SK-N-SH (cell line): ENCODE measurements around the gene DLX4.

Source experiments
- CHD2 ChIP-seq: fragments of 150-350 bp; IDR thresholded peaks from 2 replicates; pipeline ENCODE4 v1.6.1; 2018; ENCODE audit warnings: low read length; ENCODE audit not compliant: partially characterized antibody
- EZH2phosphoT487 ChIP-seq: fragments of 200-600 bp; sonication (generic); IDR thresholded peaks from 2 replicates; pipeline ENCODE4 v1.6.1; 2017; ENCODE audit warnings: low read depth, mixed run types, mild to moderate bottlenecking, antibody characterized with exemption, moderate library complexity, borderline replicate concordance
- FOXM1 ChIP-seq: IDR thresholded peaks from 2 replicates; pipeline ENCODE4 v1.4.0; 2012; ENCODE audit warnings: low read depth, mild to moderate bottlenecking
- GABPA ChIP-seq: IDR thresholded peaks from 2 replicates; pipeline ENCODE4 v1.4.0; 2012; ENCODE audit warnings: low read depth, mild to moderate bottlenecking
- POLR2AphosphoS5 ChIP-seq: IDR thresholded peaks from 2 replicates; pipeline ENCODE4 v1.6.1; 2012; ENCODE audit warnings: low read depth, low read length
- SIN3A ChIP-seq: IDR thresholded peaks from 2 replicates; pipeline ENCODE4 v1.6.1; 2012; ENCODE audit warnings: low read depth, mild to moderate bottlenecking, low read length, moderate library complexity, borderline replicate concordance
- TAF1 ChIP-seq: IDR thresholded peaks from 2 replicates; pipeline ENCODE4 v1.6.1; 2012; ENCODE audit warnings: low read depth, mild to moderate bottlenecking, low read length, moderate library complexity, borderline replicate concordance
- TEAD4 ChIP-seq: IDR thresholded peaks from 2 replicates; pipeline ENCODE4 v1.4.0; 2012; ENCODE audit warnings: mild to moderate bottlenecking, borderline replicate concordance; ENCODE audit not compliant: insufficient read depth
- USF1 ChIP-seq: IDR thresholded peaks from 2 replicates; pipeline ENCODE4 v1.4.0; 2012; ENCODE audit warnings: low read depth, borderline replicate concordance
- TF ChIP-seq, protein P1 (sequence below): fragments of 200-600 bp; sonication (generic); IDR thresholded peaks from 2 replicates; pipeline ENCODE4 v1.6.1; 2017; ENCODE audit warnings: antibody characterized with exemption, mild to moderate bottlenecking, moderate library complexity
- TF ChIP-seq, protein P2 (sequence below): IDR thresholded peaks from 2 replicates; pipeline ENCODE4 v1.4.0; 2012; ENCODE audit warnings: low read depth
- TF ChIP-seq, protein P3 (sequence below): IDR thresholded peaks from 2 replicates; pipeline ENCODE4; 2012

DNA sequence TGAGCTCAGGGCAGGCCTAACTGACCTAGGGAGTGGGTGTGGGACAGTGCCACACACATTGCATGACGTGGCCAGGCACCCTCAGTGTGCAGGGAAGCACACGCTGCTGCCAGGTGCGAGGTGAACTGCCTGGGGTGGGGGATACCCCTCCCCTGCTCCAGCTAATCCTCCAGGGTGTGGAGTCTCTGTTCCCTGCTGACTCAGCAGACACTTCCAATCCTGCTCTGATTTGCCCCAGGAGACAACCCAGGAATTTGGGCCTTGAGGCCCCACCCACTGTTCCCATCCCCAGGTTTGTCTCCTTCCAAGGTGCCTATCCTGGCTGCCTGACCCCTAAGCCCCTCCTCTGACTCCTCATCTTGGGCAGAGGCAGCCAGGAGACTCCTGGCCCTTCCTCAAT, 15.3 kb downstream of the DLX4 start:
- TF ChIP-seq GABPA = no peak
- TF ChIP-seq, protein P1, sequence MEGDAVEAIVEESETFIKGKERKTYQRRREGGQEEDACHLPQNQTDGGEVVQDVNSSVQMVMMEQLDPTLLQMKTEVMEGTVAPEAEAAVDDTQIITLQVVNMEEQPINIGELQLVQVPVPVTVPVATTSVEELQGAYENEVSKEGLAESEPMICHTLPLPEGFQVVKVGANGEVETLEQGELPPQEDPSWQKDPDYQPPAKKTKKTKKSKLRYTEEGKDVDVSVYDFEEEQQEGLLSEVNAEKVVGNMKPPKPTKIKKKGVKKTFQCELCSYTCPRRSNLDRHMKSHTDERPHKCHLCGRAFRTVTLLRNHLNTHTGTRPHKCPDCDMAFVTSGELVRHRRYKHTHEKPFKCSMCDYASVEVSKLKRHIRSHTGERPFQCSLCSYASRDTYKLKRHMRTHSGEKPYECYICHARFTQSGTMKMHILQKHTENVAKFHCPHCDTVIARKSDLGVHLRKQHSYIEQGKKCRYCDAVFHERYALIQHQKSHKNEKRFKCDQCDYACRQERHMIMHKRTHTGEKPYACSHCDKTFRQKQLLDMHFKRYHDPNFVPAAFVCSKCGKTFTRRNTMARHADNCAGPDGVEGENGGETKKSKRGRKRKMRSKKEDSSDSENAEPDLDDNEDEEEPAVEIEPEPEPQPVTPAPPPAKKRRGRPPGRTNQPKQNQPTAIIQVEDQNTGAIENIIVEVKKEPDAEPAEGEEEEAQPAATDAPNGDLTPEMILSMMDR = no peak
- no peak for TF ChIP-seq POLR2AphosphoS5
- TF ChIP-seq SIN3A = no peak
- TF ChIP-seq USF1 = no peak
- no peak for TF ChIP-seq EZH2phosphoT487
- no peak for TF ChIP-seq CHD2
- TF ChIP-seq, protein P2, sequence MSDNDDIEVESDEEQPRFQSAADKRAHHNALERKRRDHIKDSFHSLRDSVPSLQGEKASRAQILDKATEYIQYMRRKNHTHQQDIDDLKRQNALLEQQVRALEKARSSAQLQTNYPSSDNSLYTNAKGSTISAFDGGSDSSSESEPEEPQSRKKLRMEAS = no peak
- no peak for TF ChIP-seq TEAD4
- TF ChIP-seq, protein P3, sequence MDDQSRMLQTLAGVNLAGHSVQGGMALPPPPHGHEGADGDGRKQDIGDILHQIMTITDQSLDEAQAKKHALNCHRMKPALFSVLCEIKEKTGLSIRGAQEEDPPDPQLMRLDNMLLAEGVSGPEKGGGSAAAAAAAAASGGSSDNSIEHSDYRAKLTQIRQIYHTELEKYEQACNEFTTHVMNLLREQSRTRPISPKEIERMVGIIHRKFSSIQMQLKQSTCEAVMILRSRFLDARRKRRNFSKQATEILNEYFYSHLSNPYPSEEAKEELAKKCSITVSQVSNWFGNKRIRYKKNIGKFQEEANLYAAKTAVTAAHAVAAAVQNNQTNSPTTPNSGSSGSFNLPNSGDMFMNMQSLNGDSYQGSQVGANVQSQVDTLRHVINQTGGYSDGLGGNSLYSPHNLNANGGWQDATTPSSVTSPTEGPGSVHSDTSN = no peak
- TF ChIP-seq TAF1 = no peak
- no peak for TF ChIP-seq FOXM1
